ENCODE measurements around the gene NINJ2.

The NINJ2 gene

GRCh38 chr12:569091-569676 is 94.1 kb downstream of the NINJ2 start:
- DNase-seq, result no peak

GRCh38 chr12:568486-568885 is 94.8 kb downstream of the NINJ2 start:
- no peak for DNase-seq

DNA sequence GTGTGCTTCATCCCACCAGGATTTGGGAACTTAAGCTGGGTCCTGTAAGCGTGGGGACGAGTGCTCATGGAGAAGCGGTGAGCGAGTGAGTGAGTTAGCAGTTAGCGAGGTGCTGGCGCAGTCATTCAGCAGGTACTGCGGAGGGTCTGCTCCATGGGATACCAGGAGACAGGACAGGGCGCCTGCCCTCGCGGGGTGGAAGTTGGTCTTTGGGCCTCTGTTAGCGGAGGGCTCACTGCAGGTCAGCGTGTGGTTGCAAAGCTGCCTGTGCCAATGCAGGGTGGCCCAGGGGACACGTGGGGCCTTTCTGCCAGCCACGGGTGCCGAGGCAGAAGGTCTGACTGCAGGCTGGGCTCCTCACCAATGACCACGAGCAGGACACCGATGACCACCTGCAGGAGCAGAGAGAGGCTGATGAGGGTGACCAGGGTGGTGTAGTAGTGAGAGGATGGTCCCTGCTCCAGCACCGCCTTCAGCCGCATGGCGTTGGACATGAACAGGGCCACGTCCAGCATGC is 97.6 kb downstream of the NINJ2 start:
- DNase-seq, result no peak

GRCh38 chr12:565161-565560 is 98.1 kb downstream of the NINJ2 start:
- no peak for DNase-seq

DNA sequence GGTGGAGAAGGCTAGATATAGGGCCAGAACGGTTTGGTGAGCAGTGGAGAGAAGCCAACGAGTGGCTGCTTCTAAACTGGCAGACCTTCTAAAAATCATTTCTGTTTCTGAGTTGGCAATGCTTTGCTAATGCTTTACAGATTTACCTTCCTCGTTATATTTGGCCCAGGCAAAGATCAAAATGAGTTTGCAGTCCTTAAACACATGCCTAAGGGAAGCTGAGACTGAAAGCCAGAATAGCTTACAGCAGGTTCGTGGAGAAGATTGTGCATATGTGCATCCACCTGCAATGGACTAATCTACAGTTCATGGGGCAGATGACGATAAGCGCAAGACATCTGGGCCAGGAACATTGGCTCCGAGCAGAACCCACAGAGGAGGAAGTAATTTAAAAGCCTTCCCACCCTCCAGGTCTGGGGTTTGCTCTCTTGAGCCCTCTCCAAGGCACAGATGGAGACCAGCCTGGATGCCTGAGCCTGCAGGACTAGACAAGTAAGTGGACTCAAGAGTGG is 99.4 kb downstream of the NINJ2 start:
- DNase-seq, result no peak

- peak; percentile 67 for DNase-seq
Measured at GRCh38 chr12:563250-563781, 99.9 kb downstream of the NINJ2 start.

DNA sequence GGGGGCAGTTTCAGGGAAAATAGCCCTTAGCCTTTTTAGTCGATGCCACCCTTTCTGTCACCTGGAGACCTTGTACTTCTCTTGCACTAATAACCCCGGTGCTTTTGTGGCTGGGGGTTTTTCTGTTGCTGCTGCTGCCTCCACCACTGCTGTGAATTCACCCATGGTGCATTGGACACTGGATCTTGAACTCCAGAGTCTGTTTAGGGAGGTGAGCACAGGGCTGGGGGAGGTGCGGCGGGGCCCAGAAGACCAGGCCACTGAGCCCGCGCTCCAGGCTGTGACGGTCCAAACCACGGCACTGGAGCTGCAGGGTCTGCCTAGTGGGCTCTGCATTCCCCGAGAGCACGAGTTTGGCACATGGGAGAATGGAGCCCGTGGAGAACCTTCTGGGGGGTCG is 100.6 kb downstream of the NINJ2 start:
- DNase-seq, result no peak

DNA sequence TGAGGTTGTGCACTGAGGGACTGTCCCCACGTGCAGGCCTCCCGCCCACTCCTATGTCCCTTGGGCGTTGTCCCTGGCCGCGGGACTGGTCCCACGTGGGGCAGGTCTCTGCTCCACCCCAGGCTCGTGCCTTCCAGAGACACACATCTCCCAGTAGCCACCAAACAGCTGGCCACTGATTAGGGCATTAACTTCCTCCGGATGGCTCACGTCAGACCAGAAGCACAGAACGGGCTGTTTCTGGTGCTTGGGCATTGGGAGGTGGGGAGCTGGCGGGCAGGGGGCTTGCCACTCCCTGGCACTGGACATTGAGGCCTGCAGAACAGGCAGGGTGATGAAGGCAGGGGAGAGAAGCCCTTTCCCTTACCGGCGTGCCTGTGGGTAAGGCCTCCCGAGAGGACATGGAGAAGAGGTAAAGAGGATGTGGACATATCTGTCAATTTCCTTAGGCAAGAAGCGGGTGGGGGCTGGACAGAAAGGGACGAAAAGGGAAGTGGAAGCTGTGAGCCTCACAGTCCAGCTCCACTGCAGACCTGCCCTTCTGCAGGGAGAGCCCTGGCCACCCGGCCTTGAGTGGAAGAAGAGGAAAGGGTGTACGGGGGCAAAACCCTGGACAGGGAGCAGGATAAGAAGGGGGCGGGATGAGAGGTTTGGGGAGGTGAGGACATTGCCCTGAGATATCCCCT is 101.2 kb downstream of the NINJ2 start:
- no peak for DNase-seq

GRCh38 chr12:561391-561705 is 101.9 kb downstream of the NINJ2 start:
- DNase-seq, result no peak

DNA sequence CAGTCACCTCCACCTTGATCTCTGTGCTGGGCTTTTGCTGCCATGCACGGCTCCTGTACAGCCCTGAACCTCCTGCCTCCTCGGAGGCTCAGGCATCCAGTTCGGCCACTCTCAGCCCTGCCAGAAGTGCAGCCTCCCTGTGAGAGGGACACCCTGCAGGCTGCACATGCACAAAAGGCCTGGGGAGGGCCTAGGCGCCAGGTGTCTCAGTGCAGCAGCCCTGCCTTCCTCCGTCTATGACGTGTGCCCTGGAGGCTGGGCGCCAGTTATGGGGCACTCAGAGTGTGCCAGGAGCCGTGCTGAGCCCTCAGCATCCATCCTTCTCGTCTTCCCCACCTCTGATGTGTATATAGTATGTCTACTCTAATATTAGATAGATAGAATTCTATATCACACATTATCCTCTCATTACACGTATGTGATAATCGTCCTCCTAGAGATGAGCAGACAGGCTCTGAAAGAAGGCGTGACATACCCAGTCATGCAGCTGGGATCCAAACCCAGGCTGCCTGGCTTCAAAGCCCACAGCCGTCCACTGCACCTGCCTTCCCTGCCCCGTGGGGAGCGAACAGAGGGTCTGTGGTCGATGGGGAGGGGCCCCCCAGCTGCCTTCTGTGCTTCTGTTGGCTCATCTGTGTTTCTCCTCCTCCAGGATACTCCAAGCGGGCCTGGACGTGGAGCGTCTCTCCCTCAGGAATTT is 102.4 kb downstream of the NINJ2 start:
- no peak for DNase-seq

- DNase-seq, result no peak
Measured at GRCh38 chr12:559906-560455, 103.3 kb downstream of the NINJ2 start.

DNA sequence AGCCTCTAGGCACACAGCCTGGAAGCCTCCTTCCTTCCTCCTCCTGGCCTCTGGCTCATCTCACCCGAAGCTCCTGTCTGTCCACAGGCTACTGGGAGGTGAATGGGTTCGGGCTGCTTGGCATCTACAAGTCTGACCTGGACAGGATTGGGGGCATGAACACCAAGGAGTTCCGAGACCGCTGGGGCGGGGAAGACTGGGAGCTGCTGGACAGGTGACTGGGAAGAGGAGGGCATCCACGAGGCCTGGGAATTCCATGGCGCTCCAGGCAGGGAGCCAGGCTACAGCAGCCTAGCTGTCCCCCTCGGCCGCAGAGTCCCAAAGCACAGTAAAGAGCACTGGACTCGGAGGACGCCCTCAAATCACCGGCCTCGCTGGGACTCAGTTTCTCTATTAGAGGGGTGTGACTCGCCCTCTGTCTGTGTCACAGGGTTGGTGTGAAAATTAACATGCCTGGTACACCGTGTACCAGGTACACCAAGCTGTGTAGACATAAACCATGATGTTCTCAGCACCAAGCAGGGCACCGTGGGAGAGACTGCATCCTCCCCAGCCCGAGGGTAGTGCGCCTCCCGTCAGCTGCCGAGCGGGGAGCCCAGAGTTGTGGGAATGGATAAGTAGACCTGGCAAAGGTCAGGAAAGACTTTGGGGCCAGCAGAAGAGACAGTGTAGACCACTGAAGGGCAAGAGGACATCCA is 103.9 kb downstream of the NINJ2 start:
- no peak for DNase-seq

DNA sequence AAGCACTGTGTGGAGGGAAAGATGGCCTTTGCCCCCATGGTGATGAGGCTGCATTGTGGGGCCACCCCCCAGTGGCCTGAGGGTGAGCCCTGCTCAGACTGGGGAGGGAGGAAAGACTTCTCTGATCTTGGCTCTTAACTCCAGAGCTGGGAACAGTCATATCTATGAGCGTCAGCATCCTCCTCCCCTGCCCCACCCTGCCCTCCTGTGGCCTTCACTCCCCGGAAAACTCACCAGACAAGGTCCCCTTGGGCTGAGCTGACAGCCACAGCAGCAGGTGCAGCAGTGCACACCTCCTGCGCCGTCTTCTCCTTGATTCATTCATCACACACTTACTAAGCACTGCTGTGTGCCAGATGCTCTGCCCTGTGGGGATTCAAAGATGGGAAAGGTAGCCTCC is 104.7 kb downstream of the NINJ2 start:
- no peak for DNase-seq

- no peak for DNase-seq
Measured at GRCh38 chr12:556498-556897, 106.7 kb downstream of the NINJ2 start.

DNA sequence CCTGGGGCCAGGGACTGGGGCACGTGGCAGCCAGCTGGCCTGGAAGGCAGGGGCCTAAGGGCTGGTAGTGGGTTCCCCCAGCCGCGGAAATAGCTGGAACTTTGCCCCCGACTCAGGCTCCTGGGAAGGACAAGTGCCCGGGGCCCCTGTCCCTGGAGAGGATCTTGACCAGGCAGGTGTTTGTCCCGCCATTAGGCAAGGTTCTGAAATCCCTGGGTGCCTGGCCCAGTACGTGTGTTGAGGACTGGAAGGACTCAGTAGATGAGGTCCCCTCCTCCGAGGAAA is 109.3 kb downstream of the NINJ2 start:
- DNase-seq, result no peak

DNA sequence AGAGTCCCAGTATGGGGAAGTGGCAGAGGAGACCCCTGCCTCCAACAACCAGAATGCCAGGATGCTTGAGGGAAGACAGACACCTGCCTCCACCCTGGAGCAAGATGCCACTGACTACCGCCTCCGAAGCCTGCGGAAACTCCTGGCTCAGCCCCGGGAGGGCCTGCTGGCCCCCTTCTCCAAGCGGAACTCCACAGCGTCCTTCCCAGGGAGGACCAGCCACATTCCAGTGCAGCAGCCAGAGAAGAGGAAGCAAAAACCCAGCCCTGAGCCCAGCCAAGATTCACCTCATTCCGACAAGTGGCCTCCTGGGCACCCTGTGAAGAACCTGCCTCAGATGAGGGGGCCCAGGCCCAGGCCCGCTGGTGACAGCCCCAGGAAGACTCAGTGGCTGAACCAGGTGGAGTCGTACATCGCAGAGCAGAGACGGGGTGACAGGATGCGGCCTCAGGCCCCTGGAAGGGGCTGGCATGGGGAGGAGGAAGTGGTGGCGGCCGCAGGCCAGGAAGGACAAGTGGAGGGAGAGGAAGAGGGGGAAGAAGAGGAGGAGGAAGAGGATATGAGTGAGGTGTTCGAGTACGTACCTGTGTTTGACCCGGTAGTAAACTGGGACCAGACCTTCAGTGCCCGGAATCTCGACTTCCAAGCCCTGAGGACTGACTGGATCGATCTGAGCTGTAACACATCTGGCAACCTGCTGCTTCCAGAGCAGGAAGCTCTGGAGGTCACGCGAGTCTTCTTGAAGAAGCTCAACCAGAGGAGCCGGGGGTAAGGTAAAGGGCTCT is 109.8 kb downstream of the NINJ2 start:
- no peak for DNase-seq

DNA sequence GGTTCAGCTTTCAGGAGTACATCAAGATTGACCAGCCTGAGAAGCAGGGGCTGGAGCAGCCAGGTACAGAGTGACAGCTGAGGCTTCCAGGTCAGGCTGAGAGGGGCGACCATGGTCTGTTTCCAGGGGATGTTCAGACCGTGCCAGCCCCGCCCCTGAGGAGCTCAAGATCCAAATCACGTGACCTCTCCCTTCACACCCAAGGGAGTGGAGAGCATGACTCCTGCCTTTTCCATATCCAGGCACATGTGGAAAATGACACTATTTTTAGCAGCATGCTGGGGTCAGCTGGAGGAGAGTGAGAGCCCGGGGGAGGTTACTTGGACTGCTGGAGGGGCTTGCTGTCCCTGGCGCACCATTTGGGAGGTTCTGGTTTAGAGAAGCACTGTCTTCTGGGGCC is 110.8 kb downstream of the NINJ2 start:
- no peak for DNase-seq

- no peak for DNase-seq
Measured at GRCh38 chr12:550473-551260, 112.6 kb downstream of the NINJ2 start.

GRCh38 chr12:549476-550082 is 113.7 kb downstream of the NINJ2 start:
- no peak for DNase-seq

DNA sequence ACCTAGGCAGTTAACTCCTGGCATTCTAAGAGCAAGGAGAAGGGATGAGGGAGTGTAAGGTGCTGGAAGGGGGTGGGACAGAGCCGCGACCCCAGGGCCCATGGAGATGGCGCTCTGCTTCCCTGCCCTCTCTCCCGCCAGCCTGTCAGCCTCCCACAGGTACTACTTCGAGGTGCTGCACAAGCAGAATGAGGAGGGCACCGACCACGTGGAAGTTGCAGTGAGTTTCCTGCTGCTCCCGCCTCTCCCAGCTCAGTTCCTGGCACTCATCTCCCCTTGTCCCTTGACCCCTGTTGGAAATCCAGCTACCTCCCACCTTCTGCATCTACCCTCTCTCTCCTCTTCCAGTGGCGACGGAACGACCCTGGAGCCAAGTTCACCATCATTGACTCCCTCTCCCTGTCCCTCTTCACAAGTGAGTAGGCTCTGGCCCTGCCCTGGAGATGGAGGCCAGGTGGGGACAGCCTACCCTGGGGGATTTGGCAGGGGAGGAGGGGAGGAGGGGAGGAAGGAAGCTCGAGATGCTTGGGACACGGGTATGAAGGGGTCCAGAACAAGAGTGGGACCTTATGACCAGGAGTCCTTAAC is 115.3 kb downstream of the NINJ2 start:
- DNase-seq, result no peak

Data from fibroblast of skin of abdomen (primary cell).